ENCODE measurements around the gene HAND1. TPM values are rescaled to one million over a fixed set of nuclear protein-coding genes. Genes with fewer than 3 reads are reported as not detected.
"Not testable (repeated sequence)": the region's sequence is repeated elsewhere in the genome, so short reads cannot be mapped to it uniquely, and the experiment has no call there.

The HAND1 gene
- total RNA-seq: not detected in 2 replicates

DNA sequence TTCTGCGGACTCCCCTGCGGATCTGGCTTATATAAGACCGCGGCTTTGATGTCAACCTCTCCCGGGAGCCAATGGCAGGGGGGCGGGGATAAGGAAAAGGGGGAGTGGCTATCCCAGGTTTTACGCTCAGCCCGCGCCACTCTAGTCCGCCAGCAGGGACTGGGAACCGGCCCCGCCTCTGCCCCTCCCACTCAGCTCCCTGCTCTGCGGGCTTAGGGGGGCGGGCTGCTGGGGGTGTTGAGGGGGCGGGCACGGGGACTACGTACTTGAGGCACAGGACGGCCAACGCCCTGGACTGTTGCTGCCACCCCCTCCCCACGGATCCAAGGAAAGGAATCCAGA lies at the start of gene HAND1:
Gene HAND1, minus strand, starts transcription at position 4 of the 342 bp plus-strand sequence. CDS start 219 bp downstream, outside the sequence.
- DNase-seq (ENCODE audit: low read depth in 2 of 2): peak; percentile 32 to 61

DNA sequence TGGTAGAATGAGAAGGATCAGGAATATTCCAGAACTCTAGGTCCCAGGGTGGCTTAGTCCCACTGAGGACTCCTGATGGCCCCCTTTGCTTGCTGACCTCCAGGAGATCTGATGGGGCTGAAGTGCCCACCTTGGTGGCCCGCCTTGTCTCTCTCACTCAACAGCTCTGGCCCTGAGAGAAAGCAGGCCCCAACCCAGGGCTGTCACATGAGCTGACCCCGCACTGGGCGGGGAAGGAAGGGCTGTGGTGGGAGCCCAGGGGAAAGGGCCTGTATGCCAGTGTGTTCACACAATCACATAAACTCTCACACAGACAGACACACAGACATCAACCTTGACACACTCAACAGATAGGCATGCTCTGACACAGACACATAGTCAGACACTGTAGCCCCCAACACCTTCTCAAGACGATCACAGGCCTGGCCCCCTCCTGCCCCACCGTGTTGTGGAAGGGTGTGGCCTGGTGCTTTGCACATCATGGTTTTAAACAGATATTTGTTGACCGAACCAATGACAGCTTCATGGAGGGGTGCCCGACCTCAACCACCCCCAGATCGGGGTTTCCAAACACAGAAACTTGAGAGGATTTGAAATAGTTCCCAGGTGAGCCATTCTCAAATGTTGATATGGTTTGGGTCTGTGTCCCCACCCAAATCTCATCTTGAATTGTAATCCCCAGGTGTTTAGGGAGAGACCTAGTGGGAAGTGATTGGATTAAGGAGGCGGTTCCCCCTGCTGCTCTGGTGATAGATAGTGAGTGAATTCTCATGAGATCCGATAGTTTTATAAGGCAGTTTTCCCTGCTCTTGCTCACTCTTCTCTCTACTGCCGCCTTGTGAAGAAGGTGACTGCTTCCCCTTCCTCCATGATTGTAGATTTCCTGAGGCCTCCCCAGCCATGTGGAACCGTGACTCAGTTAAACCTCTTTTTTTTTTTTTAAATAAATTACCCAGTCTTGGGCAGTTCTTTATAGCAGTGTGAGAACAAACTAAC lies 48.5 kb upstream of the HAND1 start:
- DNase-seq (ENCODE audit: low read depth in 2 of 2): no peak

DNA sequence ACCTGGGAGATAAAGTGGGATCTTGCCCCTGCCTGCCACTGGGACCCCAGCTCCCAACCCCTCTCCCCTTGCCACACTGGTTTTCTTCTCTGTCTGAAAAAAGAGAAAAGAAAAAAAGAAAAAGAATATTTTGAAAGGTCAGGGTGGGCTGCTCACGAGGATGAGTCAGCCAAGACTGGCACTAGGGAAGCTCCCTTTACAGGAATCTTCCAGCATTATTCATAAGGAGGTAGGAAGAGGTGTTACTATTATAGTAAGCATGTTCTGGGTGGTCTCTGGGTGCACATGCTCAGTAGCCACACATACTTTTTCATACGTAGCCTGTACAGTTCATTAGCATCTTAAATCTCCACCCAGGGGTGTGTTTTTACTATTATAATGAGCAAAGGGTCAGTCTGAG lies 46.8 kb upstream of the HAND1 start:
- no peak for DNase-seq (ENCODE audit: low read depth in 2 of 2)

DNA sequence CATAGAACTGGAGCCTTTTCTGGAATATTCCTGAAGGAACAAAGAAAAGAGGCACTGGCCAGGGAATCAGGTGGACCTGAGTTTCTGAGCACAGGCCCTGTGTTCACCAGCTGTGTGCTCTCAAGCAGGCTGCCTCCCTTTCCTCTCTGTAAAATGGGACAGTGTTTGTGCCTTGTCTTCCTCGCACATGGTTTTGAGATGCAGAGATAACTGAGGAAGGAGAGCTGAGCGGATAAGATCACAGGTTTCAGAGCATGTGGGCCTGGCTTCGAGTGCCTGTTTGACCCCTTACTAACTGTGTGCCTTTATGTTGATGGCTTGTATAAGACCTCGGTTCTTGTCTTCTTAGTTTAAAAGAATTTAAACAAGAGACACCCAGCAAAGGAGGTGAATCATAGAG lies 46.2 kb upstream of the HAND1 start:
- DNase-seq (ENCODE audit: low read depth in 2 of 2): no peak

DNA sequence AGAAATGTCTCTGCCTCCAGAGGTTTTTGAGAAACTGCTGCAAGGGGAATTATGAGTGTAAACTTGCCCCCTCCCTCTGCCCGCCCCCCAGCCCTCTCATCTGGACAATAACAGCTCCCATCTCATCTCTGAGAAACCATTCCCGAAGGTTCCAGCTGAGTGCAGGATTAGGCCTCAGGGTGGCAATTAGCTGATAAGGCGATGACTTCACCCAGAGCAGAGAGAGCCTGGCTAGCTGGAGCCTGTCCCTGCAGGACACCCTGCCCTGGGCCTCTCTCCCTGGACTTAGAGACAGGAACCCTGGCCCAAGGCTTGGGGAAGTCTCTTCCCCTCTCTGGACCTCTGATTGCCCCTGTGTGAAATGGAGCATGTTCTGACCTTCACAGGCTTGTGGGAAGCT lies 45.7 kb upstream of the HAND1 start:
- DNase-seq (ENCODE audit: low read depth in 2 of 2): no peak

DNA sequence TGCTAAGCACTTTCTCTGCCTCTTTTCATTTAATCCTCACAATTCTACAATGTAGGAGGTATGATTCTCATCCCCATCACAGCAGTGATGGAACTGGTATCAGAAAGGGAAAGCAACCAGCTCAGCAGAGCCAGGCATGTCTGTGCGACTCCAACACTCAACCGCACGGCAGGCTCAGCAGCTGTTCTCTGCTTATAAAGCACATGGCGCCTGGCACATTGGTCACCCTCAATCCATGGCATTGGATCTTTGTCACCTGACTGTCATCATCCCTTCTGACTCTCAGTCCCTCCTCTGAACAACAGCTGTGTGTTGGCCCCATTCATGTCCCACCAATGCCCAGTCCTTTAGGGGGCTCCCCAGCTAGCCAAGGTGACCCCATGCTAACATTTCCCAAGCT lies 45.1 kb upstream of the HAND1 start:
- no peak for DNase-seq (ENCODE audit: low read depth in 2 of 2)

DNA sequence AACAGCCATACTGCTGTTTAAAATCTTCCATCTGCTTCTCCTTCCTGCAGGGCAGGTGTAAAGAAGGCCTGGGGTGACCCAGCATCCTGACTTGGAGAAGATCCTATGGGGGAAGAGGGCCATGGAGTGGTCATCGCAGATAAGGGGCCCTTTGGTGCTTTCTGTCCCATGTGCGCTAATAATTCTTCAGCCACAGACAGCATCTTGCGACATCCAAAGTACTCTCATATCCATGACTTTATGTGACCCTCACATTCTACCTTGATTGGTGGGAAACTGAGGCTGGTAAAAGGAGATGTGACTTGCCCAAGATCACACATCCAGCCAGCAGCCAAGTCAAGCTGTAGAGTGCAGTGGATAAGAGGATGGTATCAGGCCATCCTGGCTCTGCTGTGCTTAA lies 44.3 kb upstream of the HAND1 start:
- no peak for DNase-seq (ENCODE audit: low read depth in 2 of 2)

DNA sequence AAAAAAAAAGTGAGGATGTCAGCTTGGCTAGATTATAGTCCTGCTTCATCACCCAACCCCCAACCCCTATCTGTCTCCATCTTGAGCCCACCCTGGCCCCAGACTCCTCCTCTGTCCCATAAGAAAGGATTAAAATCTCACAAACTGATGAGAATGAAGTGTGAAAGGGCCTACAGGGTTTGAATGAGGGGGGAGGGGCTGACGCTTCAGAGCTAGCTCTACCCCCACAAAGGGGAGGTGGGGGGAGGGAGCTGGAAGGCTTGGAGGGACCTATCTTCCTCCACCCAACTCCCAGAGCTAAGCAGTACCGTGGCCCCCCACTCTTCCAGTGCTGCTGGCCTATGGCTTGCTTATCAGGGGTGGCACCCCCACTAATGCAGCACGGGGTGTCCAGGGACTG lies 43.7 kb upstream of the HAND1 start:
- DNase-seq (ENCODE audit: low read depth in 2 of 2): no peak

DNA sequence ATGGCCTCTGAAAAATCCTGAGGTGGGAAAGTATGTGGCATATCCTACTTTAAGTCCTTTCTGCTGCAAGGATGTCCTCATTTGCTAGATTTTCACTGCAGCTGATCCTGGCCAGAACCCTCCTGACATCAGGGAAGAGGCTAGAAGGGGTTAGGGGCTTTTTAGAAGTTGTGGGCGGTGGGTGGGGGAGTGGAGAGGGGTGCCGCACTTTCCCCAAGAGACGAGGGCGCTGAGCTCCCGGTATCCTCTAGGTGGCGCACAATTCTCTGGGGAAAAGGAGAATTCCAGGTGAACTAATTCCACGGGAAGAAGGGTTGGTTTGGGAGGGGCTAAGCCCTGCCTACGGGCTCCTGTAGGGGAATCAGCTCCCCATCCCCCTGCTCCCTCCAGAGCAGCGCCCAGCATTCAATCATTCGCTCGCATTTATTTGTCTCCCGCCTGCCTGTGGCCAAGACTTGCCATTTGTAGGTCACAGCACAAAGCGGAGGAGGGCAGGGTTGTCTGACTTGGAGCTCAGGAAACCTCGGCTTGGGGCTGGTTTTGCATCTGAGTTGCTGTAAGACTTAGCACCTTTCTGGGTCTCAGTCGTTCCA lies 42.9 kb upstream of the HAND1 start:
- peak; percentile 10 to 36 for DNase-seq (ENCODE audit: low read depth in 2 of 2)

DNA sequence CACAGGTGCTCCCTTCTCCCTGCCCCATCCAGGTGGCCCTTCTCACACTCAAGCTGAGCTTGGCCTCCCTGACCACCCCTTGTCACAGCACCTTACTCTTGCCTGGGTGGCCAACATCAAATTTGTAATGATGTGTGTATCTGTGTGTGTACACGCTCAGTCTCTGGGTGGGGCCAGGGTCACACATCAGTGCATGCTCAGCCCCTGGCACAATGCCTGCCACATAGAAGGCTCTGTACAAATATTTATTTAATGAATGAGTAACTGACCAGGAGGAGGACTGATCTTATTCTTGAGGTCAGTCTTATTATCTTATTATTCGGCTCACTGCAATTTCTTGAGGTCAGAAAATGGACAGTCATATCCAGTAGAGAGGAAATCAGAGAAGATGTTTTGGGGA lies 41.3 kb upstream of the HAND1 start:
- DNase-seq (ENCODE audit: low read depth in 2 of 2): no peak

DNA sequence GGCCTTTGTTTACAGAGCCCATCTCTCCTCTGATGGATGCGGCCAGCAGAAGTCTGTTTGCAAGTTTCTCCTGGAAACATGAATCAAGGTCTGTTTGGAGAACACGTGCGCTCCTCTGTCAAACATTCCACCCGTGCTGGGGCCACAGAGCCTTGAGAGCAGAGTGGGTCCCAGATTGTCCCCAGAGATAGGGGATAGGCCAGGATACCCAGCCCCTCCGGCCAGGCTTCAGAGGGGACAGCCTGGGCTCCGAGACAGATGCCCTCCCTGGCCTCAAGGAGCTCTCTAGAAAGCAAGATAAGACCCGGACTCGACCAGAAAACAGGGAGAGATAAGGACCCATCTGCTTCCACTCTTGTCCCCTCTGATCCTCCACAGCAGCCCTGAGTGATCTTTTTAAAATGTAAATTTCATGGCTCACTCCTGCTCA lies 40.4 kb upstream of the HAND1 start:
- no peak for DNase-seq (ENCODE audit: low read depth in 2 of 2)

DNA sequence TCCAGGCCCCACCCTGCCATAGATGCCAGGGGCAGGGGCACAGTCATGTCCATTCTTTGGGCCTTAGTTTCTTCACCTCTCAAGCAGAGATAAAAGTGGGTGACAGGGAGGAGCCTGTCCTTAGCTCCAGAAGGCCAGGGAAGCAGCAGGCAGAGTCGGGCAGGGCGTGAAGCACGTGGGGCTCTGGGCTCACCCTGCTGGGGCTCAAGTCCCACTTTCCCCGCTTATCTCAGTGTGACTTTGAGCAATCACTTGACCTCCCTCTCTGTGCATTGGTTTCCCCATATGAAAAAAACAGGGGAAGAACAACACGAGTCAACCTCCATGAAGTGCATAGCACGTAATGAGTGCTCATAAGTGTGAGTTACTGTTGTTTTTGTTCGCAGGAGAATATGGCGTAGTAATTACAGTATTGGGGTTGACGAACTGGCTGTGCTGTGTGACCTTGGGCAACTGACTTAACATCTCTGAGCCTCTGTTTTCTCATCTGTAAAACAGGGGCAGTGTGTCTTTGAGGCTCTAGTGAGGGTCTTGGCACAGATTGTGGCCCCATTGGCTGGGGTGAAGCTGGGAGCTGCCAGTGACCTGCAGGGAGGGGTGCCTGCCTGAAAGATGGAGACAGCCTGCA lies 39.9 kb upstream of the HAND1 start:
- no peak for DNase-seq (ENCODE audit: low read depth in 2 of 2)

DNA sequence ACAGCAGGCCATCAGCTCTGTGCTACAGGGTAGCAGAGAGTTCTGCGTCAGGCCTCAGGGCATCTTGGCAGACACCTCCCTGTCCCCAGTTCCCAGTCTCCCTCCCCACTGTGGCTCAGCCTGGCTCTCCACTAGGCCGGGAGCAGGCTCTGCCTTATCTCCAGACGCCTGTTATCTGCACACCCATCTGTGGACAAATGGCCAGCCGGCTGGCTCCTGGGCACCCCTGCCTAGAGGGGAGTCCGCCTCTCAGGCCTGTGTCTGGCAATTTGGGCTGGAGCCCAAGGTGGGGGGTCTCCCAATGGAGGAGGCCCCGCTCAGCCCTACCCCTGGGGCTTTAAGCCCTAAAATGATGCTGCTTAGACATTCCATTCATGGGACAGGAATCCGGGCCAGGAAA lies 39.2 kb upstream of the HAND1 start:
- DNase-seq (ENCODE audit: low read depth in 2 of 2): no peak

DNA sequence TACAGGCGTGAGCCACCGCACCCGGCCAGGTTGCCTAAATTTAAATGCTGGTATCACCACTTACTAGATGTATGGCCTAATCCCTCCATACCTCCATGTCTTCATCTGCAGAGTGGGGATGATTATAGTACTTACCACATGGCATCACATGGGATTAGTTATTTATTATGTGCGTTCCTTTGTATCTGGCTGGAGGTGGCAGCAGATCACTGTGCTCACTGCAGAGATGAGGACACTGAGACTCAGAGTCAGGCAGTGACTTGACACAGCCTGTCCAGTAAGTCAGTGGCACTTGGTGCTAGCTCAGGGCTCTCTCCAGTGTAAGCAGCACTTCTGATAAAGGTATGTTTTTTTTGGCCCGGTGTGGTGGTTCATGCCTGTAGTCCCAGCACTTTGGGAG lies 38.4 kb upstream of the HAND1 start:
- DNase-seq (ENCODE audit: low read depth in 2 of 2): no peak

DNA sequence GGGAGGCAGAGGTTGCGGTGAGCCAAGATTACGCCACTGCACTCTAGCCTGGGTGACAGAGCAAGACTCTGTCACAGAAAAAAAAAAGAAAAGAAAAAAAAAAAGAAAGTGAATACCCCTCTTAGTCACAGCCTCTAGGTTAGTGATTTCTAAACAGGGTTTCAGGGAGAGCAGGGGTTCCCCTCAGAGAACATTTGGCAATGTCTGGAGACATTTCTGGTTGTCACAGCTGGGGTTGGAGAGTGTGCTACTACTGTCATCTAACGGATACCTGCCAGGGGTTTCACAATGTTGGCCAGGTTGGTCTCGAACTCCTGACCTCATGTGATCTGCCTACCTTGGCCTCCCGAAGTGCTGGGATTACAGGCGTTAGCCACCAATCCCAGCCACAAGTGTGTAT lies 37.5 kb upstream of the HAND1 start:
- not testable (repeated sequence) for DNase-seq (ENCODE audit: low read depth in 2 of 2)

DNA sequence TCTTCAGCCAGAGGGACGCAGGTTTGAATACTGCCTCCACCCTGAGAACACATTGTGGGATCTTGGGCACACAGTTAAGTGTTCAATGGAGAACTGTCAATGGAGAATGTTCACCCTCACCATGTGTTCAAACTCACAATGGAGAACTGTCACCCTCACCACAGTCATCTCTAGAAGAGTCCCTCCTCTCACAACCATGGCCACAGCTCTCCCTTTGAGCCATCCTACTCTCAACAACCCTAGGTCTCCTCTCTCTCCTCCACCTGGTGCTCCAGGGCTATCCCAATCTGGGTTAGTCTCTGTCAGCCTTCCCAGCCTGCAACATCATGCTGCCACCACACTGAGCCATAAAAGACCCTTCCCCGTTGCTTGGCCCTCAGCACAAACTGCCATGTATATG lies 36.3 kb upstream of the HAND1 start:
- DNase-seq (ENCODE audit: low read depth in 2 of 2): no peak

DNA sequence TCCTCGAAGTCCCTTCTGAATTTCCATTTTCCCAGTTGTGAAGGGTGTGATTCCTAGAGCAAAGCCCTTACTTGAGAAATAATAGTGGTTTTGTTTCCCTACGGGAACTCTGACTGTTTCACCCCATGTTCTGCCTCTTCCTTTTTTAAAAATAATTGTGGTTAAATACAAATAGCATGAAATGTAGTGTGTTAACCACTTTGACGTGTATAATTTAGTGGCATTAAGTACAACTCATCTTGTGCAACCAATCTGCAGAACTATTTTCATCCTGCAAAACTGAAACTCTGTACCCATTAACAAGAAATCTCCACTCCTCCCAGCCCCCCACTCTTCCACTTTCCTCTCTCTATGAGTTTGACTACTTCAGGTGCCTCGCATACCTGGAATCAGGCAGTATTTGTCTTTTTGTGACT lies 35.6 kb upstream of the HAND1 start:
- DNase-seq (ENCODE audit: low read depth in 2 of 2): no peak

DNA sequence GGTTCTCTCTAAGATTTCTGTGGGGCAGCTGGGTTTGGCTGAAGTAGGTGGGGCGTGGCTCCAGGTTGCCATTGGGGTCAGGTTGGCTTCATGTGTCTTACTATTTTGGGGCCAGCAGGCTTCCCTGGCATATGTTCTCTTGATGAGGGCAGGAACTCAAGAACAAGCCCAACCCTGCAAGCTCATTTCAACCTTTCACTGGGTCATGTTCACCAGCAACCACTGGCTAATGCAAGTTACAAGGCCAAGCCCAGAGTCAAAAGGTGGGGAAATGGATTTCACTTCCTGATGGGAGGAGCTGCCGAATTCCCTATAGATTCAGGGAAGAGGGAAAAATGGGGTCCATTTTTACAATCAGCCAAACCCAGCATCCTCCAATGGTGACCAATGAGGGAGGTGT lies 34.0 kb upstream of the HAND1 start:
- no peak for DNase-seq (ENCODE audit: low read depth in 2 of 2)

DNA sequence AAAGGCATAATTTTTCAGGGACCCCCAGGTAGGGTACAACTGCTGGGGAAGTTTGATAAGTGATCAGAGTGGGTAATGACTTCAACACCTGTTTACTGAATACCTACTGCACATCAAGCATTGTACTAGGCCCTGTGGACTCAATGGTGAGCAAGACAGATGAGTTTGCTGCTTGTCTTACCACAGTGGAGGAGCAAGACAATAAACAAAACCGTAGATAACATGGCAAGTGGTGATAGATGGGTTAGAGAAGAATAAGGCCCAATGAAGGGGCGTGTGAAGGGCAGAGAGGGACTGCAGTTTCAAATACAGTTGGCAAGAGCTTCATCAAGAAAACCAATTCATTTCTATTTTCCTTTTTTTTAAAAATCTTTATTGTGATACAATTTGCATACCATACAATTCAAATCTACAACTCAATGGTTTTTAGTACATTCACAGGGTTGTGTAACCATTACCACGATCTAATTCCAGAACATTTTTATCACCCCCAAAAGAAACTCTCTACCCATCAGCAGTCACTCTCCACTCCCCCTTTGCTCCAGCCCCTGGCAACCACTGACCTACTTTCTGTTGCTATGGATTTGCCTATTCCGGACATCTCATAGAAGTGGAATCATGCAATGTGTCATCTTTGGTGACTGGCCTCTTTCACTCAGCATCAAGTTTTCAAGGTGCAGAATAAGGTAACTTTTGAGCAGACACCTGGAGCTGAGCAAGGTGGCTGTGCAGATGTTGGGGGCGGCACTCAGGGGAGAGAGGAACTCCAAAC lies 31.9 kb upstream of the HAND1 start:
- DNase-seq (ENCODE audit: low read depth in 2 of 2): no peak

DNA sequence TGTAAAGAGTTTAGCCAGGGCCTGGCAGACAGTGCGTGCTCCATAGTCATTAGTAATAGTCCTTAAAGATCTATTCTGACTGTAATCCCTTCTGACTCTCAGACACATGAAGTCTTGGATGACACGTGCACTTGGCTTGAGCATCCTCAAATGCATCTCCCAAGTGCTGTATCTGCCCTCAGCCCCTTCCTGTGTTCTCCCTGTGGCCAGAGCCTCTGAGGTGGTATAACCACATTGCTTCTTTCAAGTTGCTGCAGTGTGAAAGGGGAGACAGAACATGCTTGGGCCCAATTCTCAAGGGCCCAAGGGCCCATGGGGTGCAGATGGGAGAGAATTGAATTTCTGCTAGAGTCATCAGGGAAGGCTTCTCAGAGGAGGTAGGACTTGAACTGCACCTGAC lies 30.1 kb upstream of the HAND1 start:
- no peak for DNase-seq (ENCODE audit: low read depth in 2 of 2)

DNA sequence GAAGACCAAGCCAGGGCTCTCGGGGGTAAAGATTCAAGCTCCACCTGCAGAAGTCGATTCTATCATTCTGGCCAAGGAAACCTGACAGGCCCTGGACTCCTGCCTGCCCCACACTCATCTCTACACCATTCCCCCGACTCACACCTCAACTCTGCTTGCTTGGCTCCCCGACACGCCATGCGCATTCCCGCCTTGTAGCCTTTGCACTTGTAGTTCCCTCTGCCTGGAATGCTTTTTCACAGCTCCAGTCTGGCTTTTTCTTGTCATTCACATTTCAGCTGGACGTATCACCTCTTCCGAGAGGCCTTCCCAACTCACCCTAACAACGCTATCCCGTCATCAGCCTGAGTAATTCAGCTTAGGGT lies 28.7 kb upstream of the HAND1 start:
- no peak for DNase-seq (ENCODE audit: low read depth in 2 of 2)
